SU-DHL-6 (cell line): ENCODE results near the gene ZRANB3.

Source experiments
- EZH2phosphoT487 ChIP-seq: fragments of 200-600 bp; sonication (generic), shearing (Covaris generic); conservative IDR thresholded peaks from 2 replicates; pipeline ENCODE4 v1.6.1; 2018; ENCODE audit warnings: mild to moderate bottlenecking, antibody characterized with exemption, low read length, moderate library complexity, mixed read lengths
- TF ChIP-seq, protein P1 (sequence below): fragments of 200-600 bp; sonication (generic); IDR thresholded peaks from one replicate; pipeline ENCODE4 v1.5.1; 2017; ENCODE audit warnings: antibody characterized with exemption, mild to moderate bottlenecking, low read length, moderate library complexity; ENCODE audit not compliant: insufficient read depth, poor library complexity, severe bottlenecking

DNA sequence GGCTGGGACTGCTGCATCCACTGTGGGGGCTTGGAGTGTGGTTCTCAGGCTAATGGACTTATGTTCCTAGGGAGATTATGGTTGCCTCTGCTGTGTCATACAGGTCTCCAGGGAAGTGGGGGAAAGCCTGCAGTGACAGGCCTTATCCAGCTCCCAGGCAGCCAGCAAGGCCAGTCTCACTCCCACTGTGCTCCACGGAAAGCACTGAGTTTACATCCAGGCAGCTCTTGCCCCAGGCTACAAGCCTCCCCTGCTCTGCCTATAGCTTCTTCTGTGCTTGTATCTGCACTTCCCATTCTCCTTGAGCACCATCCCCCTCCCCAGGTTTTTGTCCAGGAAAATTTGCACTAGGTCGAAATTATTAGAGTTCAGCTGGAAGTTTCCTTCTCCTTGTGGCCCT, 231.9 kb downstream of the ZRANB3 start:
- TF ChIP-seq, protein P1, sequence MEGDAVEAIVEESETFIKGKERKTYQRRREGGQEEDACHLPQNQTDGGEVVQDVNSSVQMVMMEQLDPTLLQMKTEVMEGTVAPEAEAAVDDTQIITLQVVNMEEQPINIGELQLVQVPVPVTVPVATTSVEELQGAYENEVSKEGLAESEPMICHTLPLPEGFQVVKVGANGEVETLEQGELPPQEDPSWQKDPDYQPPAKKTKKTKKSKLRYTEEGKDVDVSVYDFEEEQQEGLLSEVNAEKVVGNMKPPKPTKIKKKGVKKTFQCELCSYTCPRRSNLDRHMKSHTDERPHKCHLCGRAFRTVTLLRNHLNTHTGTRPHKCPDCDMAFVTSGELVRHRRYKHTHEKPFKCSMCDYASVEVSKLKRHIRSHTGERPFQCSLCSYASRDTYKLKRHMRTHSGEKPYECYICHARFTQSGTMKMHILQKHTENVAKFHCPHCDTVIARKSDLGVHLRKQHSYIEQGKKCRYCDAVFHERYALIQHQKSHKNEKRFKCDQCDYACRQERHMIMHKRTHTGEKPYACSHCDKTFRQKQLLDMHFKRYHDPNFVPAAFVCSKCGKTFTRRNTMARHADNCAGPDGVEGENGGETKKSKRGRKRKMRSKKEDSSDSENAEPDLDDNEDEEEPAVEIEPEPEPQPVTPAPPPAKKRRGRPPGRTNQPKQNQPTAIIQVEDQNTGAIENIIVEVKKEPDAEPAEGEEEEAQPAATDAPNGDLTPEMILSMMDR = no peak
- TF ChIP-seq EZH2phosphoT487 = no peak
